ENCODE results near the gene ZNF341. TPM values are rescaled to one million over a fixed set of nuclear protein-coding genes. Genes with fewer than 3 reads are reported as not detected.

The ZNF341 gene
- total and polyA plus RNA-seq, 9 of the 15 experiments (the other 6 are each of a cell fraction or from before 2014, with no cell fraction given) = 0.08 to 2.6 (median 1.0) TPM

- no peak for TF ChIP-seq RNF219 (CRISPR knock-in tag; IDR thresholded peaks at IDR 0.05)
- peak; percentile 92 for TF ChIP-seq CBFA2T2 (conservative IDR thresholded peaks at IDR 0.05)
- TF ChIP-seq ZNF282 (CRISPR knock-in tag; IDR thresholded peaks at IDR 0.05) = no peak
- TF ChIP-seq PYGO2 (tag; IDR thresholded peaks at IDR 0.05) = no peak
- TF ChIP-seq PPARD (CRISPR knock-in tag; IDR thresholded peaks at IDR 0.05) = no peak
- TF ChIP-seq RFX7 (CRISPR knock-in tag; IDR thresholded peaks at IDR 0.05) = no peak
- no peak for TF ChIP-seq YBX1 (IDR thresholded peaks at IDR 0.05)
- TF ChIP-seq CEBPG (CRISPR knock-in tag; IDR thresholded peaks at IDR 0.05) = no peak
- TF ChIP-seq CEBPG (tag; conservative IDR thresholded peaks at IDR 0.05 in 1 of 2, IDR thresholded peaks at IDR 0.05 in 1 of 2) = no peak
- no peak for TF ChIP-seq SPI1 (IDR thresholded peaks at IDR 0.05; ENCODE audit: borderline replicate concordance, low read depth, low read length)
- TF ChIP-seq ZNF696 (CRISPR knock-in tag; conservative IDR thresholded peaks at IDR 0.05) = no peak
- TF ChIP-seq THAP7 (CRISPR knock-in tag; IDR thresholded peaks at IDR 0.05) = no peak
- TF ChIP-seq NBN (IDR thresholded peaks at IDR 0.05; ENCODE audit: low read depth) = no peak
- no peak for TF ChIP-seq ZBTB34 (CRISPR knock-in tag; IDR thresholded peaks at IDR 0.05)
- no peak for TF ChIP-seq ZBTB12 (CRISPR knock-in tag; IDR thresholded peaks at IDR 0.05)
- peak; percentile 92 for TF ChIP-seq TAL1 (IDR thresholded peaks at IDR 0.05)
- TF ChIP-seq HLTF (IDR thresholded peaks at IDR 0.05) = no peak
- TF ChIP-seq CEBPB (tag; IDR thresholded peaks at IDR 0.05) = no peak
- TF ChIP-seq SNIP1 (IDR thresholded peaks at IDR 0.05; ENCODE audit: low read depth) = no peak
- peak; percentile 95 for TF ChIP-seq MEF2D (tag; conservative IDR thresholded peaks at IDR 0.05; ENCODE audit: low read depth)
- peak; percentile 85 for TF ChIP-seq CTBP1 (IDR thresholded peaks at IDR 0.05; ENCODE audit: borderline replicate concordance)
- TF ChIP-seq E2F4 (CRISPR knock-in tag; IDR thresholded peaks at IDR 0.05; ENCODE audit: low read depth) = no peak
- TF ChIP-seq RBBP5 (IDR thresholded peaks at IDR 0.05; ENCODE audit: borderline replicate concordance, insufficient read depth, low read length, poor library complexity, severe bottlenecking) = peak; percentile 46
- TF ChIP-seq ETV5 (CRISPR knock-in tag; IDR thresholded peaks at IDR 0.05; ENCODE audit: low read depth) = no peak
Measured at GRCh38 chr20:33688938-33689424, 42.8 kb upstream of the ZNF341 start (continued).

Measured in K562 (cell line).